Stimulated activated effector memory CD8-positive, alpha-beta T cell treated with anti-CD3 and anti-CD28 coated beads, Interleukin-12 subunit alpha, Interleukin-12 subunit beta, amount 100 ng/mL, for 72 hours (primary cell): ENCODE results near the gene EVA1C.

Source experiments
- ATAC-seq: fragments of 150-1000 bp; cut with Tn5 transposase; 2 replicates; pipeline ENCODE4 v1.10.0; 2021
- DNase-seq, 2 donors: peaks; one replicate each; pipeline ENCODE4 v3.0.0; 2021 to 2022; ENCODE audit warnings: low spot score in 2 of 2
- H3K27ac Mint-ChIP-seq: one replicate; pipeline ENCODE4 v1.8.0; 2022; ENCODE audit warnings: mild to moderate bottlenecking, mixed read lengths
- H3K36me3 Mint-ChIP-seq: one replicate; pipeline ENCODE4 v1.8.0; 2022; ENCODE audit warnings: mild to moderate bottlenecking, mixed read lengths
- H3K4me1 Mint-ChIP-seq: one replicate; pipeline ENCODE4 v1.8.0; 2022; ENCODE audit warnings: mixed read lengths
- H3K4me3 Mint-ChIP-seq: one replicate; pipeline ENCODE4 v1.8.0; 2022; ENCODE audit warnings: mild to moderate bottlenecking, mixed read lengths
- H3K9me3 Mint-ChIP-seq: one replicate; pipeline ENCODE4 v1.8.0; 2022; ENCODE audit warnings: mixed read lengths

EVA1C gene

GRCh38 chr21:32410916-32411315, 1.6 kb upstream of the EVA1C start:
- no peak for ATAC-seq
- Mint-ChIP-seq H3K27ac (peak overlapping the region; percentile 96), H3K36me3 (no peaks in the 10 kb centered on the region), H3K9me3 (peaks cover 3% of the 10 kb centered on the region), H3K4me1 (peaks cover 64% of the 10 kb centered on the region), H3K4me3 (peak overlapping the region; percentile 96)
- DNase-seq, result no peak

GRCh38 chr21:32411350-32412161, 950 bp upstream of the EVA1C start:
- peaks cover 67% of the 10 kb centered on the region for H3K4me1 Mint-ChIP-seq
- peak; percentile 71 for ATAC-seq
- H3K36me3 Mint-ChIP-seq, result no peaks in the 10 kb centered on the region
- peak in 1 of 2 donors; percentile 47 for DNase-seq
- peaks cover 3% of the 10 kb centered on the region for H3K9me3 Mint-ChIP-seq
- H3K4me3 Mint-ChIP-seq, result peak overlapping the region; percentile 96
- H3K27ac Mint-ChIP-seq, result peak overlapping the region; percentile 96

GRCh38 chr21:32413015-32413504, 554 bp downstream of the EVA1C start:
- peak overlapping the region; percentile 96 for H3K4me3 Mint-ChIP-seq
- H3K4me1 Mint-ChIP-seq, result peaks cover 66% of the 10 kb centered on the region
- H3K9me3 Mint-ChIP-seq, result peaks cover 3% of the 10 kb centered on the region
- no peak for DNase-seq
- ATAC-seq, result no peak
- H3K36me3 Mint-ChIP-seq, result no peaks in the 10 kb centered on the region
- peak overlapping the region; percentile 89 for H3K27ac Mint-ChIP-seq

GRCh38 chr21:32413697-32414578, 1.4 kb downstream of the EVA1C start:
- ATAC-seq (no peak), DNase-seq (no peak)
- Mint-ChIP-seq H3K36me3 (no peaks in the 10 kb centered on the region), H3K27ac (peak overlapping the region; percentile 89), H3K4me3 (peak overlapping the region; percentile 96), H3K9me3 (no peaks in the 10 kb centered on the region), H3K4me1 (peaks cover 64% of the 10 kb centered on the region)

- no peak overlapping the region for H3K4me3 Mint-ChIP-seq
- H3K27ac Mint-ChIP-seq, result no peak overlapping the region
- no peaks in the 10 kb centered on the region for H3K36me3 Mint-ChIP-seq
- no peaks in the 10 kb centered on the region for H3K9me3 Mint-ChIP-seq
- ATAC-seq, result no peak
- no peak for DNase-seq
- peaks cover 64% of the 10 kb centered on the region for H3K4me1 Mint-ChIP-seq
These were observed 2.3 kb downstream of the EVA1C start for GRCh38 chr21:32414579-32415358.

GRCh38 chr21:32415451-32416398, 3.2 kb downstream of the EVA1C start:
- no peak for DNase-seq
- H3K4me3 Mint-ChIP-seq, result no peak overlapping the region
- H3K9me3 Mint-ChIP-seq, result no peaks in the 10 kb centered on the region
- peaks cover 58% of the 10 kb centered on the region for H3K4me1 Mint-ChIP-seq
- ATAC-seq, result no peak
- no peaks in the 10 kb centered on the region for H3K36me3 Mint-ChIP-seq
- peak overlapping the region; percentile 15 for H3K27ac Mint-ChIP-seq

GRCh38 chr21:32418146-32418545, 5.6 kb downstream of the EVA1C start:
- Mint-ChIP-seq H3K36me3 (no peaks in the 10 kb centered on the region), H3K4me1 (peaks cover 44% of the 10 kb centered on the region), H3K9me3 (peaks cover 2% of the 10 kb centered on the region), H3K4me3 (no peak overlapping the region), H3K27ac (no peak overlapping the region)
- ATAC-seq (no peak), DNase-seq (no peak)

GRCh38 chr21:32422064-32422463, 9.6 kb downstream of the EVA1C start:
- Mint-ChIP-seq H3K4me1 (peaks cover 28% of the 10 kb centered on the region), H3K4me3 (no peak overlapping the region), H3K27ac (no peak overlapping the region), H3K36me3 (no peaks in the 10 kb centered on the region), H3K9me3 (peaks cover 2% of the 10 kb centered on the region)
- DNase-seq (no peak), ATAC-seq (no peak)

- Mint-ChIP-seq H3K9me3 (peaks cover 2% of the 10 kb centered on the region), H3K4me3 (no peak overlapping the region), H3K27ac (no peak overlapping the region), H3K4me1 (peaks cover 18% of the 10 kb centered on the region), H3K36me3 (no peaks in the 10 kb centered on the region)
- ATAC-seq, result no peak
- no peak for DNase-seq
These were observed 11.0 kb downstream of the EVA1C start for GRCh38 chr21:32423320-32424190.

GRCh38 chr21:32424191-32424535, 11.7 kb downstream of the EVA1C start:
- Mint-ChIP-seq H3K9me3 (peaks cover 2% of the 10 kb centered on the region), H3K4me3 (no peak overlapping the region), H3K36me3 (no peaks in the 10 kb centered on the region), H3K27ac (no peak overlapping the region), H3K4me1 (peaks cover 16% of the 10 kb centered on the region)
- ATAC-seq (no peak), DNase-seq (no peak)

GRCh38 chr21:32424674-32425073, 12.2 kb downstream of the EVA1C start:
- Mint-ChIP-seq H3K36me3 (no peaks in the 10 kb centered on the region), H3K4me3 (no peak overlapping the region), H3K27ac (no peak overlapping the region), H3K9me3 (peaks cover 2% of the 10 kb centered on the region), H3K4me1 (peaks cover 16% of the 10 kb centered on the region)
- ATAC-seq (no peak), DNase-seq (no peak)

- peaks cover 16% of the 10 kb centered on the region for H3K4me1 Mint-ChIP-seq
- no peaks in the 10 kb centered on the region for H3K36me3 Mint-ChIP-seq
- no peak for ATAC-seq
- no peak overlapping the region for H3K27ac Mint-ChIP-seq
- H3K4me3 Mint-ChIP-seq, result no peak overlapping the region
- H3K9me3 Mint-ChIP-seq, result peaks cover 6% of the 10 kb centered on the region
- DNase-seq, result no peak
These were observed 13.1 kb downstream of the EVA1C start for GRCh38 chr21:32425628-32426027.

GRCh38 chr21:32426066-32426465, 13.6 kb downstream of the EVA1C start:
- H3K27ac Mint-ChIP-seq, result no peak overlapping the region
- no peaks in the 10 kb centered on the region for H3K36me3 Mint-ChIP-seq
- no peak for ATAC-seq
- no peak for DNase-seq
- no peak overlapping the region for H3K4me3 Mint-ChIP-seq
- peaks cover 16% of the 10 kb centered on the region for H3K4me1 Mint-ChIP-seq
- H3K9me3 Mint-ChIP-seq, result peaks cover 6% of the 10 kb centered on the region
